NCI-H187 (cell line): ENCODE data around the gene YEATS2.
"Not testable (repeated sequence)": the region's sequence is repeated elsewhere in the genome, so short reads cannot be mapped to it uniquely, and the experiment has no call there.

Experiments
- DNase-seq, 2 experiments: peaks; one replicate each; lab custom pipeline; 2025; lab: John Stamatoyannopoulos, UW

The YEATS2 gene

GRCh38 chr3:183697610-183698317 lies at the start of gene YEATS2:
Gene YEATS2 (plus strand): TSS chr3:183697797. CDS start chr3:183715163, 17,366 bp downstream.
- peak; percentile 29 to 34 for DNase-seq

- no peak for DNase-seq
Measured at GRCh38 chr3:183650554-183650953, 47.0 kb upstream of the YEATS2 start.

GRCh38 chr3:183653209-183654064 lies 44.2 kb upstream of the YEATS2 start:
- DNase-seq, result peak in 1 of 2 experiments; percentile 14

- DNase-seq, result no peak
Measured at GRCh38 chr3:183654727-183655126, 42.9 kb upstream of the YEATS2 start.

- DNase-seq, result no peak
Measured at GRCh38 chr3:183662099-183662498, 35.5 kb upstream of the YEATS2 start.

GRCh38 chr3:183664913-183665381 lies 32.6 kb upstream of the YEATS2 start:
- no peak for DNase-seq

GRCh38 chr3:183680061-183680460 lies 17.5 kb upstream of the YEATS2 start:
- DNase-seq, result no peak

- DNase-seq, result no peak
Measured at GRCh38 chr3:183687705-183688104, 9.9 kb upstream of the YEATS2 start.

GRCh38 chr3:183688874-183689273 lies 8.7 kb upstream of the YEATS2 start:
- DNase-seq, result no peak

GRCh38 chr3:183689621-183690020 lies 8.0 kb upstream of the YEATS2 start:
- not testable (repeated sequence) for DNase-seq

GRCh38 chr3:183690402-183690995 lies 7.1 kb upstream of the YEATS2 start:
- no peak for DNase-seq

- no peak for DNase-seq
Measured at GRCh38 chr3:183692436-183692835, 5.2 kb upstream of the YEATS2 start.

- no peak for DNase-seq
Measured at GRCh38 chr3:183695569-183696364, 1.8 kb upstream of the YEATS2 start.

- DNase-seq, result no peak
Measured at GRCh38 chr3:183697123-183697609, 431 bp upstream of the YEATS2 start.

GRCh38 chr3:183698318-183698751 lies 738 bp downstream of the YEATS2 start:
- DNase-seq, result no peak

- no peak for DNase-seq
Measured at GRCh38 chr3:183698756-183699155, 1.2 kb downstream of the YEATS2 start.

- no peak for DNase-seq
Measured at GRCh38 chr3:183699238-183699947, 1.8 kb downstream of the YEATS2 start.

GRCh38 chr3:183701744-183702143 lies 4.1 kb downstream of the YEATS2 start:
- DNase-seq, result no peak

GRCh38 chr3:183703892-183704291 lies 6.3 kb downstream of the YEATS2 start:
- DNase-seq, result not testable (repeated sequence)

- DNase-seq, result no peak
Measured at GRCh38 chr3:183710231-183710630, 12.6 kb downstream of the YEATS2 start.

- no peak for DNase-seq
Measured at GRCh38 chr3:183711516-183711915, 13.9 kb downstream of the YEATS2 start.
